ENCODE measurements around the gene ADAM19. TPM values are rescaled to one million over a fixed set of nuclear protein-coding genes. Genes with fewer than 3 reads are reported as not detected.
A peak's percentile ranks its signal among the peaks of the same experiment; 100 is the strongest.

Gene ADAM19
- polyA plus RNA-seq, 1 of the 3 experiments (the other 2 are of a cell fraction): 46.9 TPM

DNA sequence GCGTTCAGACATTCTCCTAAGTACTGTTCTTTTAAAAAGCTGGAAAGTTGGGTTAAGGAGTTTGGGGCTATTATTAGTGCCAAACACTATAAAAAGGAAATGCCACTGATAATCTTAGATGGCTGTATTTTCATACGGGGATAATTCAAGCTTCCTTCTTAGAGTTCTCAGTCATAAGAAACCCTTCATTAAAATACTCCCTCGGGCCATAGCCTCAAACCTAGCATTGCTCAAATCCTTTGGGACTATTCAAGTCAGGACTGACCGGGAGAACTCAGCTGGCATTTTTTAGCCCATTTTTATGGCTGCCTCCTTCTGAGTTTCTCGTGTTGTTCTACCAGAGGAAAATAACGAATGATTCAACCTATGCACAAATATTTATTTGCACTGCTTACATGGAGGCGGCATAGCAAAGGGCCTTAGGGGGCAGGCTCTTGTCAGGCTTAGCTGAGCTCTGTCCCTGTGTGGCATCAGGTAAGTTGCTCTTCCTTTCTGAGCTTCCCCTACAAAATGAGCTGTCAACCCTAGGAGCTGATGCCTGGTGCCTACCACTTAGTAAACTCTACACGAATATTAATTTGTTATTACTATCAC, 33.5 kb upstream of the ADAM19 start:
- Histone ChIP-seq H3K9ac (no peak overlapping the region), H3K9me2 (no peaks in the 10 kb centered on the region), H3K27ac (ENCODE audit: low read depth in 2 of 2, low read length in 1 of 2) (no peak overlapping the region), H3K4me2 (no peak overlapping the region), H3K9me3 (no peaks in the 10 kb centered on the region), H3K4me3 (ENCODE audit: low read depth in 2 of 2, low read length in 1 of 2) (no peak overlapping the region), H3K27me3 (ENCODE audit: insufficient read depth) (no peaks in the 10 kb centered on the region), H3K79me2 (ENCODE audit: insufficient read depth) (no peaks in the 10 kb centered on the region), H3F3A (replicated peaks; ENCODE audit: insufficient read depth) (peaks cover 30% of the 10 kb centered on the region), H4K20me1 (ENCODE audit: insufficient read depth) (no peaks in the 10 kb centered on the region), H3K4me1 (ENCODE audit: control insufficient read depth in 1 of 2, insufficient read depth in 2 of 2, low read depth in 1 of 2, low read length in 1 of 2) (peaks cover 0 to 26% of the 10 kb centered on the region in 2 experiments; a peak in 2 of 4 replicates), H2AFZ (ENCODE audit: low read depth) (peak overlapping the region; percentile 35; the same call in 1 of the 2 replicates), H3K36me3 (replicated peaks in 1 of 2; ENCODE audit: control insufficient read depth in 1 of 2, insufficient read depth in 2 of 2, low read length in 1 of 2) (no peaks in the 10 kb centered on the region)
- 79% methylated on average over 8 of the region's 8 CpGs for WGBS (ENCODE audit: low lambda C conversion rate)
- no peak for DNase-seq
- TF ChIP-seq MEF2A (IDR thresholded peaks at IDR 0.05; ENCODE audit: borderline replicate concordance, low read depth) (no peak), TEAD4 (IDR thresholded peaks at IDR 0.05; ENCODE audit: borderline replicate concordance, insufficient read depth) (no peak)
- POLR2A ChIA-PET: interaction anchor here (0.6 kb wide), 1 partner anchor 9 kb away, joined by 3 read pairs; no protein-coding TSS in a partner anchor
- CTCF ChIA-PET: interaction anchor here (1.8 kb wide), 1 partner anchor 11 kb away, joined by 4 read pairs; no protein-coding TSS in a partner anchor

DNA sequence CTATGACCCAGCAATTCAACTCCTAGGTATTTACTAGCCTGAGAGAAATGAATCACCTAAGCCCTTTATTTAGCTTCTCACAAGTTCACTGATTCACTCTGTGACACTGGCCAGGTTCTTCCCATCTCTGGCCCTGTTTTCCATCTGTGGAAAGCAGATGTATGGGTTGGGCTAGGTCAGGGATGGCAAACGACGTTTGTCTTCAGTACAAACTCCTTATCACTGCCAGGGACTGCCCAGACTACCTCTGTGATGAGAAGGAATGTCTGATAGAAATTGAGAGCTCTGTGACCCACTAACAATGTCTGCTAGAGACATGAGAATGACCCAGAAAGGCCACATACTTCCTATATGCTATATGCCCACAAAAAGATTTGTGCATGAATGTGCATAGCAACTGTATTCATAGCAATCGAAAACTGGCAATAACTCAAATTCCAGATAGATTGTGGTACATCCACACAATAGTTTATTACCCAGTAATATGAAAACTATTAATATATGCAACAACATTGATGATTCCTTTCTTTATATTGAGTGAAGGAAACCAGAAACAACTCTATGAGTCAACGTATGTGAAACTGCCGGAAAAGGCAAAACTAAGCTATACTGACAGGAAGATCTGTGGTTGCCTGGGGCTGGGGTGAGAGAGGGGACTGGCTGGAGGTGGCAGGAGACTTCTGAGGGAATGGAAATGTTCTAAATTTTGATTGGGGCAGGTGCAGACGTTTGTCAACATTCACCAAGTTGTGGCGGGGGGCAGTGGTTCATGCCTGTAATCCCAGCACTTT, 32.0 kb upstream of the ADAM19 start:
- Histone ChIP-seq H3K9me3 (no peaks in the 10 kb centered on the region), H3K4me3 (ENCODE audit: low read depth in 2 of 2, low read length in 1 of 2) (no peak overlapping the region), H3K9ac (peak overlapping the region; percentile 32; the same call in 1 of the 2 replicates), H2AFZ (ENCODE audit: low read depth) (peak overlapping the region; percentile 24; the same call in 1 of the 2 replicates), H3K79me2 (ENCODE audit: insufficient read depth) (no peaks in the 10 kb centered on the region), H4K20me1 (ENCODE audit: insufficient read depth) (no peaks in the 10 kb centered on the region), H3K4me2 (no peak overlapping the region; the same call in 1 of the 2 replicates), H3K9me2 (no peaks in the 10 kb centered on the region), H3K4me1 (ENCODE audit: control insufficient read depth in 1 of 2, insufficient read depth in 2 of 2, low read depth in 1 of 2, low read length in 1 of 2) (peaks cover 0 to 35% of the 10 kb centered on the region in 2 experiments; a peak in 2 of 4 replicates), H3K36me3 (replicated peaks in 1 of 2; ENCODE audit: control insufficient read depth in 1 of 2, insufficient read depth in 2 of 2, low read length in 1 of 2) (no peaks in the 10 kb centered on the region), H3K27me3 (ENCODE audit: insufficient read depth) (no peaks in the 10 kb centered on the region), H3K27ac (ENCODE audit: low read depth in 2 of 2, low read length in 1 of 2) (peak overlapping the region; percentile 7 to 98; a peak in 2 of 4 replicates), H3F3A (replicated peaks; ENCODE audit: insufficient read depth) (peaks cover 44% of the 10 kb centered on the region)
- TF ChIP-seq, protein P1, sequence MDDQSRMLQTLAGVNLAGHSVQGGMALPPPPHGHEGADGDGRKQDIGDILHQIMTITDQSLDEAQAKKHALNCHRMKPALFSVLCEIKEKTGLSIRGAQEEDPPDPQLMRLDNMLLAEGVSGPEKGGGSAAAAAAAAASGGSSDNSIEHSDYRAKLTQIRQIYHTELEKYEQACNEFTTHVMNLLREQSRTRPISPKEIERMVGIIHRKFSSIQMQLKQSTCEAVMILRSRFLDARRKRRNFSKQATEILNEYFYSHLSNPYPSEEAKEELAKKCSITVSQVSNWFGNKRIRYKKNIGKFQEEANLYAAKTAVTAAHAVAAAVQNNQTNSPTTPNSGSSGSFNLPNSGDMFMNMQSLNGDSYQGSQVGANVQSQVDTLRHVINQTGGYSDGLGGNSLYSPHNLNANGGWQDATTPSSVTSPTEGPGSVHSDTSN (IDR thresholded peaks at IDR 0.05): peak; percentile 79
- TF ChIP-seq JUND (IDR thresholded peaks at IDR 0.05): peak; percentile 45
- no peak for TF ChIP-seq GABPA (IDR thresholded peaks at IDR 0.05; ENCODE audit: low read depth)
- peak; percentile 76 for TF ChIP-seq TCF12 (IDR thresholded peaks at IDR 0.05)
- TF ChIP-seq EP300 (IDR thresholded peaks at IDR 0.05; ENCODE audit: borderline replicate concordance in 1 of 2, low read depth in 1 of 2, low read length in 1 of 2): peak in 1 of 2 experiments; percentile 53; a peak in 1 of 4 replicates
- peak; percentile 55; the same call in 1 of the 2 replicates for TF ChIP-seq FOSL2 (IDR thresholded peaks at IDR 0.05; ENCODE audit: borderline replicate concordance, low read depth)
- no peak for TF ChIP-seq FOXM1 (IDR thresholded peaks at IDR 0.05; ENCODE audit: low read depth)
- no peak for TF ChIP-seq EZH2phosphoT487 (IDR thresholded peaks at IDR 0.05; ENCODE audit: borderline replicate concordance, low read depth)
- TF ChIP-seq FOXJ3 (CRISPR knock-in tag; IDR thresholded peaks at IDR 0.05): no peak
- 0 out of 2 replicates have a peak, but pooled peaks have one; percentile 10 for TF ChIP-seq NFIC (IDR thresholded peaks at IDR 0.05; ENCODE audit: borderline replicate concordance)
- TF ChIP-seq RXRA (IDR thresholded peaks at IDR 0.05; ENCODE audit: borderline replicate concordance, low read depth): peak; percentile 21; the same call in 1 of the 2 replicates
- DNase-seq: no peak
- ChIA-PET CTCF (interaction anchor here (1.8 kb wide), 1 partner anchor 10 kb away, joined by 4 read pairs; no protein-coding TSS in a partner anchor), POLR2A (interaction anchor here (0.7 kb wide), 1 partner anchor 124 kb away, joined by 6 read pairs; no protein-coding TSS in a partner anchor)
- 35% methylated on average over 7 of the region's 7 CpGs for WGBS (ENCODE audit: low lambda C conversion rate)

All from SK-N-SH (cell line).